ENCODE results near the gene ACAT1.
"Not testable (repeated sequence)": the region's sequence is repeated elsewhere in the genome, so short reads cannot be mapped to it uniquely, and the experiment has no call there.

Gene ACAT1

GRCh38 chr11:108144615-108145014 is 23.2 kb downstream of the ACAT1 start:
- in situ Hi-C loops (cut with HindIII; ENCODE audit: low sequenced_read_pairs), result no loop called here
- TF ChIP-seq CTCF (IDR thresholded peaks at IDR 0.05; ENCODE audit: low read depth, low read length), result no peak
- no peak overlapping the region for H3K4me3 ChIP-seq (ENCODE audit: low read depth, low read length)
- DNase-seq (ENCODE audit: low read depth, low spot score), result no peak

GRCh38 chr11:108147150-108147549 is 25.8 kb downstream of the ACAT1 start:
- no peak for TF ChIP-seq CTCF (IDR thresholded peaks at IDR 0.05; ENCODE audit: low read depth, low read length)
- in situ Hi-C loops (cut with HindIII; ENCODE audit: low sequenced_read_pairs), result no loop called here
- DNase-seq (ENCODE audit: low read depth, low spot score), result no peak
- no peak overlapping the region for H3K4me3 ChIP-seq (ENCODE audit: low read depth, low read length)

GRCh38 chr11:108148556-108148955 is 27.2 kb downstream of the ACAT1 start:
- in situ Hi-C loops (cut with HindIII; ENCODE audit: low sequenced_read_pairs), result no loop called here
- TF ChIP-seq CTCF (IDR thresholded peaks at IDR 0.05; ENCODE audit: low read depth, low read length), result no peak
- no peak overlapping the region for H3K4me3 ChIP-seq (ENCODE audit: low read depth, low read length)
- DNase-seq (ENCODE audit: low read depth, low spot score), result no peak

GRCh38 chr11:108154591-108154990 is 33.2 kb downstream of the ACAT1 start:
- no peak for TF ChIP-seq CTCF (IDR thresholded peaks at IDR 0.05; ENCODE audit: low read depth, low read length)
- H3K4me3 ChIP-seq (ENCODE audit: low read depth, low read length), result no peak overlapping the region
- in situ Hi-C loops (cut with HindIII; ENCODE audit: low sequenced_read_pairs), result no loop called here
- no peak for DNase-seq (ENCODE audit: low read depth, low spot score)

GRCh38 chr11:108160970-108161566 is 39.7 kb downstream of the ACAT1 start:
- TF ChIP-seq CTCF (IDR thresholded peaks at IDR 0.05; ENCODE audit: low read depth, low read length), result no peak
- DNase-seq (ENCODE audit: low read depth, low spot score), result no peak
- in situ Hi-C loops (cut with HindIII; ENCODE audit: low sequenced_read_pairs), result no loop called here
- H3K4me3 ChIP-seq (ENCODE audit: low read depth, low read length), result no peak overlapping the region

- DNase-seq (ENCODE audit: low read depth, low spot score); in situ Hi-C loops (cut with HindIII; ENCODE audit: low sequenced_read_pairs); H3K4me3 ChIP-seq (ENCODE audit: low read depth, low read length): not testable (repeated sequence)
These were observed 41.5 kb downstream of the ACAT1 start for GRCh38 chr11:108162878-108163277.

- DNase-seq (ENCODE audit: low read depth, low spot score), result no peak
- no peak for TF ChIP-seq CTCF (IDR thresholded peaks at IDR 0.05; ENCODE audit: low read depth, low read length)
- in situ Hi-C loops (cut with HindIII; ENCODE audit: low sequenced_read_pairs), result no loop called here
- no peak overlapping the region for H3K4me3 ChIP-seq (ENCODE audit: low read depth, low read length)
These were observed 46.3 kb downstream of the ACAT1 start for GRCh38 chr11:108167624-108168023.
